Coronary artery (tissue), 2 donors: ENCODE measurements around the gene FAM219A.
A peak's percentile ranks its signal among the peaks of the same experiment; 100 is the strongest.

Experiments used
- DNase-seq: peaks from one replicate; pipeline ENCODE4 v3.0.0-alpha.2; 2017; ENCODE audit warnings: low spot score
- H3K27ac ChIP-seq, 2 donors: fragments of 200-600 bp; sonication (generic); one replicate each; pipeline ENCODE4 v1.5.1; 2016 to 2019
- H3K4me3 ChIP-seq: fragments of 200-600 bp; sonication (generic); 2 replicates; pipeline ENCODE4 v1.5.1; 2016; ENCODE audit warnings: mild to moderate bottlenecking, moderate library complexity
- TF ChIP-seq, protein P1 (sequence below): fragments of 200-600 bp; sonication (generic); IDR thresholded peaks from one replicate; pipeline ENCODE4 v1.5.1; 2019; ENCODE audit warnings: antibody characterized with exemption

FAM219A gene

DNA sequence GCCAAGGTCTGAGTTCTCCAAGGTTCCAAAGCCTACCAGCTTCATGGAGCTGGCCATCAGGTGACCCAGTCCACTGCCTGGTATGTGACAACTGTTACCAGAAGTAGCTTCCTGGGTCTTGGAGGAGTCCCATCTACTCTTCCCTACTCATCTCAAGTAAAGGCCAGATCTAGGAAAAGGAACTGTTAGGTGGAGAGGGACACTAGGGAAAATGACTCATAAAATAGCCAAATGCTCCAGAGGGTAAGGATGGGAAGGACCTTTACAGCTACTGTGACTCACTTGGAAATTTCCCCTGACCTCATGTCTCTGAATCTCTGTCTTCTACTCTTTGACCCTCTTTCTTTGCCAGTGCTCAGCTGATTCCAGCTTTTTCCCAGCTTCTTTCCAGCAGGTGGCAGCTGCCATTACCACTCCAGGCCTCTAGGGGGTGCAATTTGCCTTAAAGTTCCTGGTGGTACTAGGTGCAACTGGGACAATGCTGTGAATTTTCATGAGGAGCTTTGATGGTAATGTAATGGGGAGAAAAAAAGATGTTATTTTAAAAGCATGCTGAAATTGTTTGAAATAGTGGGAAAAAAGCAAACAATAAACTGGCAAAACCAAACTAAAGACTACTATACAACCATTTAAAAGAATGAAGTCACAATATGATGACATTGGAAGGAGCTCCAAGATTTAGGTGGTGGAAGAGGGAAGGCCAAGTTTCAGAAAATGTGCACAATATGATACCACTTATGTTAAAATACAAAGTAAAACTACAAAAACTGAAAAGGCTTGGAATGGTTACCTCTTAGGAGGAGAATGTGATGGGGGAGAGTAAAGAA, 54.6 kb downstream of the FAM219A start:
- no peak overlapping the region for H3K4me3 ChIP-seq
- TF ChIP-seq, protein P1, sequence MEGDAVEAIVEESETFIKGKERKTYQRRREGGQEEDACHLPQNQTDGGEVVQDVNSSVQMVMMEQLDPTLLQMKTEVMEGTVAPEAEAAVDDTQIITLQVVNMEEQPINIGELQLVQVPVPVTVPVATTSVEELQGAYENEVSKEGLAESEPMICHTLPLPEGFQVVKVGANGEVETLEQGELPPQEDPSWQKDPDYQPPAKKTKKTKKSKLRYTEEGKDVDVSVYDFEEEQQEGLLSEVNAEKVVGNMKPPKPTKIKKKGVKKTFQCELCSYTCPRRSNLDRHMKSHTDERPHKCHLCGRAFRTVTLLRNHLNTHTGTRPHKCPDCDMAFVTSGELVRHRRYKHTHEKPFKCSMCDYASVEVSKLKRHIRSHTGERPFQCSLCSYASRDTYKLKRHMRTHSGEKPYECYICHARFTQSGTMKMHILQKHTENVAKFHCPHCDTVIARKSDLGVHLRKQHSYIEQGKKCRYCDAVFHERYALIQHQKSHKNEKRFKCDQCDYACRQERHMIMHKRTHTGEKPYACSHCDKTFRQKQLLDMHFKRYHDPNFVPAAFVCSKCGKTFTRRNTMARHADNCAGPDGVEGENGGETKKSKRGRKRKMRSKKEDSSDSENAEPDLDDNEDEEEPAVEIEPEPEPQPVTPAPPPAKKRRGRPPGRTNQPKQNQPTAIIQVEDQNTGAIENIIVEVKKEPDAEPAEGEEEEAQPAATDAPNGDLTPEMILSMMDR, result peak; percentile 73
- no peak for DNase-seq
- H3K27ac ChIP-seq, result no peak overlapping the region

GRCh38 chr9:34400686-34401602, 57.4 kb downstream of the FAM219A start:
- no peak overlapping the region for H3K4me3 ChIP-seq
- TF ChIP-seq, protein P1, result no peak
- no peak for DNase-seq
- H3K27ac ChIP-seq, result no peak overlapping the region

- DNase-seq, result no peak
- Histone ChIP-seq H3K27ac (no peak overlapping the region), H3K4me3 (no peak overlapping the region)
- TF ChIP-seq, protein P1, result no peak
These were observed 58.1 kb downstream of the FAM219A start for GRCh38 chr9:34400275-34400674.

DNA sequence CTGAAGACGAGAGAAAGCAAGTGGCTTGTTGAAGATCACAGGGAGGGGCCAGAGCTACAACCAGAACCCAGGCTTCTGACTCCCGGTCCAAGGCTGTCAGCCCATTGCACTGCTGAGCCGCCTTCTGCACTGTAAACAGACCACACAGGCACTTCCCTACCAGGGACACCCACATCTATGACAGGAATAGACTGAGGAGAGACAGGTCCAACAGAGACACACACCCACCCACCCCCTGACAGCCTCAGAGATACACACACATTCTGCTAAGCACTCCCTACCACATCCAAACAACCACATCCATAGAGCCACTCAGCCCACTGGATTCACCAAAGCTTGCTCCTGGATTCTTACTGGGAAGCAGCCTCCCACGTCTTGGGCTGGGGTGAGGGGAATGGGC, 58.6 kb downstream of the FAM219A start:
- TF ChIP-seq, protein P1, result no peak
- DNase-seq, result no peak
- Histone ChIP-seq H3K4me3 (no peak overlapping the region), H3K27ac (no peak overlapping the region)

DNA sequence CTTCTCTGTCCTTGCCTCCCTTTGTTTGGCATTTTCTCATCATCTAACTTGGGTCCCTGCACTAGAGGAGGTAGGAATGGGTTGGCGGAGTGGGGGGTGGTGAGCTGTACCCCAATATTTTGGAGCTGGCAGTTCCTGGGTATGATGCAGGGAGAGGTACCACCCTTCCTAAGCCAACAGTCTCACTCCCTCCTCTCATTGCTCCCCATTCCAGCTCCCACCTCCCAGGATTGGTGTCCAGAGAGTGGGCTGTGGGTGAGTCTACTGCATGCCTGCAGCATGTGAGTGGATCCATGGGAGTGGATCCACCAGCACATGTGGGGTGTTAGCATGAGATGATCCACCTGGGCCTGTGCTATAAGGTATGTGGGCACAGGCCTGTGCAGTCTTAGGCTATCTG, 59.5 kb downstream of the FAM219A start:
- DNase-seq, result no peak
- Histone ChIP-seq H3K4me3 (no peak overlapping the region), H3K27ac (no peak overlapping the region)
- TF ChIP-seq, protein P1, result no peak

DNA sequence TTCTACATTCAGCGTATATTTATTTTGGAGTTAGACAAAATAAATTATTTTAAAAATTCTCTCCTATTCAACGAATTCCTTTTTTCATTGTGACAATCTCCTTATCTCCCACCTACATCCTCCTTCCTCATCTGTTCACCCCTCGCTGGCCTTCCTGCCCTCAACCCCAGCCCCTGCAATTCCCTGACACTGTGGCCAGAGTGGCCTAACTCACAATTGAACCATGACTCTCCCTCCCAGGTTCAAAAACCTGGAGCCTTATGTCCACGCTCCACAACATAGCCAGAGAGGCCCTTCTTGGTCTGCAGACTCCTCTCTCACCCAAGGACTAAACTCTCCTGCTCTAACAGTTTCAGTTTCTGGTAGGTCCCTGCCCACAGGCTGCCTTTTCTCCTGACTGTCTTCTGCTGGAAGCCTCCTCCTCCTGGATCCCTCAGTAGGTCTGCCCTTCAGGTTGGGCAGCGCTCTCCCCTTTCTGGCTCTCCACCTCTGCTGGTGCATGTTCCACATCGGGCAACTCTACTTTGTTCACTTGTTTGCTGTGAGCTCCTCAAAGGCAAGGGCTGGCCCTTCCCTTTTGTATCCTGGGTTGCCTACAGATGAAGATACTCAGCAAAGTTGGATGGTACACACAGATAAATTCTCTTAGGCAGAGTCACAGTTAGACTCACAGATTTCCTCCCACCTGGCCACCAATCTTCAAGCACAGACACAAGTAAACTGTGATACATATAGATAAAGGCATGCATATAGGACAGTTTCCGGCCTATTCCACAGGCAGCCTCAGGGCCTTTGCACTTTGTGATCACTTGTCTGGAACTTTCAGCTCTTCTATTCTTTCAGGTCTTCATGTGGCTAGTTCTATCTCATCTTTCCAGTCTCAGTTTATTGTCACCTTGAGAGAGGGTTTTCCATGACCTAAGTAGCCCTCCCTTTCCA, 61.8 kb downstream of the FAM219A start:
- TF ChIP-seq, protein P1, result no peak
- no peak overlapping the region for H3K4me3 ChIP-seq
- no peak overlapping the region for H3K27ac ChIP-seq
- DNase-seq, result peak; percentile 58
